22Rv1 (cell line): ENCODE results near the gene IL6R.

Experiments used
- CTCF ChIP-seq: fragments of 450-650 bp; IDR thresholded peaks from 2 replicates; pipeline ENCODE4 v1.5.1; 2017; ENCODE audit warnings: mild to moderate bottlenecking
- ZFX ChIP-seq: fragments of 450-650 bp; IDR thresholded peaks from 2 replicates; pipeline ENCODE4 v1.6.1; 2017; ENCODE audit warnings: antibody characterized with exemption, borderline replicate concordance

DNA sequence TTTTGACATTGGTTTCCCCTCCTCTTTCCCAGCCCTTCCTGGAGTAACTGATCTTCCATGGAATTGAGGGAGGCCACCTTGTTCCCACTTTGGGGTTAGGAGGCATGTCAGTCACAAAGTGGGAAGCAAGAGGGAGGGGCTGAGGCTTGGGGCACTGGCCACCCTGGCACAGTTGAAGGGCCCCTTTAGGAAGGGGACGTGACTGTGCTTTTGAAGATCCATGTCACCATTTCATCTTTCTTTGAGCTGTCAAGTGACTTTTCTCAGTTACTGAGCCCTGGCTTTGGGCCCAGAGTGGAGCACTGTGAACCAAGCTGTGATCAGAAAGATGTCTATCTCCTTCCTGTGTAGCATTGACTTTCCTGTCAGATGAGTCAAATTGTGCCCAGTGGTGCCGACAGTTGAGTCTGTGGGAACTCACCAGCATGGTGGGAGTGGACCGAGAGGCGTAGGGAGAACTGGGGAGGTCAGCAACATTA, 58.4 kb downstream of the IL6R start:
- no peak for TF ChIP-seq CTCF
- no peak for TF ChIP-seq ZFX
